Type B pancreatic cell (in vitro differentiated cells): ENCODE measurements around the gene C16orf89. TPM values are rescaled to one million over a fixed set of nuclear protein-coding genes. Genes with fewer than 3 reads are reported as not detected.
"Not testable (repeated sequence)": the region's sequence is repeated elsewhere in the genome, so short reads cannot be mapped to it uniquely, and the experiment has no call there.

Experiments used
- DNase-seq: peaks from one replicate; pipeline ENCODE4 v3.0.0; 2021; ENCODE audit warnings: mixed read lengths; ENCODE audit not compliant: unreplicated experiment; ENCODE audit errors: extremely low spot score
- H3K27ac Mint-ChIP-seq: 2 replicates; pipeline ENCODE4 v1.8.0; 2021; ENCODE audit warnings: mild to moderate bottlenecking, mixed read lengths
- H3K27me3 Mint-ChIP-seq: 2 replicates; pipeline ENCODE4 v1.8.0; 2021; ENCODE audit warnings: mixed read lengths
- H3K36me3 Mint-ChIP-seq: 2 replicates; pipeline ENCODE4 v1.8.0; 2021; ENCODE audit warnings: mixed read lengths
- H3K4me1 Mint-ChIP-seq: one replicate; pipeline ENCODE4 v1.8.0; 2021; ENCODE audit warnings: mixed read lengths; ENCODE audit not compliant: unreplicated experiment
- H3K4me3 Mint-ChIP-seq: 2 replicates; pipeline ENCODE4 v1.8.0; 2021; ENCODE audit warnings: mild to moderate bottlenecking, mixed read lengths
- H3K9me3 Mint-ChIP-seq: 2 replicates; pipeline ENCODE4 v1.8.0; 2021; ENCODE audit warnings: mixed read lengths
- total RNA-seq: library from RNA; stranded (reverse); gene quantifications from 2 replicates; pipeline ENCODE4 v1.2.1, GENCODE V29; 2021; ENCODE audit warnings: low replicate concordance
- TF ChIP-seq, protein P1 (sequence below): fragments of 200-600 bp; sonication (generic); conservative IDR thresholded peaks from 2 replicates; pipeline ENCODE4 v1.5.0; 2021; ENCODE audit warnings: antibody characterized with exemption, mild to moderate bottlenecking

The C16orf89 gene
- total RNA-seq, 1 donor from 2014 or later = 0.75 TPM

DNA sequence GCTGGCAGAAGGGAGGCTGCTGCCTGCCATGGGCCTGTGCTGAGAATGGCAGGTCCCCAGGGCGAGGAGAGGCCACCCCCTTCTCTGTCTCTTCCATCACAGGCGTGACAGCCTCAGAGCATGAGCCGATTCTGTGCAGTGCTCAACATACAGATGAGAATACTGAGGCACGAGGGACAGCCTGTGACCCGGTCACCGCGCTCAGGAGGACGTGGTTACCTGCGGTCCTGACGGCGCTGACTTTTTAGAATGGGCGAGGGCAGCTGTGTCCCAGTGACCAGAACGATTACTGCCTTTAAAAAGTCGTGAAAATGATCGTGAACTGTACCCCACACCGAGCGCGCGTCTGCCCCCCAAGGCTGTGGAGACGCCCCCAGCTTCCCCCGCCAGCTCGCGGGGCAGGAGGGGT lies 31.3 kb upstream of the C16orf89 start:
- peak overlapping the region; percentile 86 for H3K27ac Mint-ChIP-seq
- H3K36me3 Mint-ChIP-seq, H3K9me3 Mint-ChIP-seq, H3K4me1 Mint-ChIP-seq, DNase-seq, H3K27me3 Mint-ChIP-seq: not testable (repeated sequence)
- peak overlapping the region; percentile 93 for H3K4me3 Mint-ChIP-seq
- TF ChIP-seq, protein P1, sequence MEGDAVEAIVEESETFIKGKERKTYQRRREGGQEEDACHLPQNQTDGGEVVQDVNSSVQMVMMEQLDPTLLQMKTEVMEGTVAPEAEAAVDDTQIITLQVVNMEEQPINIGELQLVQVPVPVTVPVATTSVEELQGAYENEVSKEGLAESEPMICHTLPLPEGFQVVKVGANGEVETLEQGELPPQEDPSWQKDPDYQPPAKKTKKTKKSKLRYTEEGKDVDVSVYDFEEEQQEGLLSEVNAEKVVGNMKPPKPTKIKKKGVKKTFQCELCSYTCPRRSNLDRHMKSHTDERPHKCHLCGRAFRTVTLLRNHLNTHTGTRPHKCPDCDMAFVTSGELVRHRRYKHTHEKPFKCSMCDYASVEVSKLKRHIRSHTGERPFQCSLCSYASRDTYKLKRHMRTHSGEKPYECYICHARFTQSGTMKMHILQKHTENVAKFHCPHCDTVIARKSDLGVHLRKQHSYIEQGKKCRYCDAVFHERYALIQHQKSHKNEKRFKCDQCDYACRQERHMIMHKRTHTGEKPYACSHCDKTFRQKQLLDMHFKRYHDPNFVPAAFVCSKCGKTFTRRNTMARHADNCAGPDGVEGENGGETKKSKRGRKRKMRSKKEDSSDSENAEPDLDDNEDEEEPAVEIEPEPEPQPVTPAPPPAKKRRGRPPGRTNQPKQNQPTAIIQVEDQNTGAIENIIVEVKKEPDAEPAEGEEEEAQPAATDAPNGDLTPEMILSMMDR = peak; percentile 21

DNA sequence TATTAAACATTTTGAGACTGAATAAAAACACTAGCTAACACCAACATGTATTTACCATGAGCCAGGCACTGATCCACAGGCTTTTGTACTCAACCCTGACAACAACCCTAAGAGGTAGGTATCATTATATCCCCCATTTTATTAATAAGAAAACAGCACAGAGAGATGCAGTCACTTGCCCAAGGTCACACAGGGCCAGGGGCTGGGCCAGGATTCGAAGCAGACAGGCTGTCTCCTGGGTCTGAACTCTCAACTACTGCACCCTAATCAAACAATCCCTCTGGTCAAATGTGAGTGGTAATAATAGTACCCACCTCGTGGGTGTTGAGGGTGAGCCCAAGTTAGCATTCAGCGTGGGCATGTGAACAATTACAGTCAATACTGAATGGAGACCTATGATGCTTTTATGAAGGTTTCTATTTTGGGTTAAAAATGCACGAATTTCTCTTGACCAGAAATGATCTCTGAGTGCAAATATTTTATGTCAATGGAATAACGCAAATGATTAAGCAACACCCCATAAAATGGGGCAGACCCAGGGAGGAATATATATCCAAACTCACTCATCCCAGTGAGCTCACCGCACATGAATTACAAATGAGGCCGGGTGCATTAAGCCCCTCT lies 30.8 kb upstream of the C16orf89 start:
- not testable (repeated sequence) for DNase-seq, H3K36me3 Mint-ChIP-seq, H3K27me3 Mint-ChIP-seq, H3K9me3 Mint-ChIP-seq
- Mint-ChIP-seq H3K4me1 (peaks cover 11% of the 10 kb centered on the region), H3K4me3 (peak overlapping the region; percentile 93), H3K27ac (peak overlapping the region; percentile 86)

DNA sequence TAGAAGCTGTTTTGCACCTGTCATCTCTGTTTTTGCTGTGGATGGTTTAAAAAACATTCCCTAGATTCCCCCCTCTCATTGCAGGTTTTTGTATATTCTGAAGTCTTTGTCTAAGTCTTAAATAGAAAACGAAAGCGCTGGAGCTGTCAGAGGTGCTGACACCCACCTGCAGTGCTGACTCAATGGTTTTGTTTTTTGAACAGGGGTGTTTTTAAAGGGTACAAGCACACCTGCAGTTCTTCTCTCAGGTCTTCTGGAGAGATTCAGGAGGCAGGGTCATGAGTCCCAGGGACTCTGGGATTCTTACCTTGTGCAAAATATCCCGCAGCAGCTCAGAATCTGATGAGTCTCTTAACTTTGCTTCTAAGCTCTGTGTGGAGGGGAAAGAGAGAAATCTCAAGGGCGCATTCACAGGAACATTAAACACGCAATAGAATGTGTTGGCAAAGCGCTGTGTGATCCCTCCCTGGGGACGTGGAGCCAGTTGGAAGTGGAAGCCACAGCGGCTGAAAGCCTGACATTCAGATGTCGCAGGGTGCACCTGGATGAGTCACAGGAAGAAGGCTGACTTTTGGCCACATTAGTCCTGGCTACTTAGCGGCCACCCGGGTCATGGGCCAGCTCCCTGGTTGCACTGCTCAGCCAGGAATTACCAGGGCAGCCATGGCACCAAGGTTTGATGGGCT lies 29.5 kb upstream of the C16orf89 start:
- H3K9me3 Mint-ChIP-seq, H3K27ac Mint-ChIP-seq, H3K4me3 Mint-ChIP-seq, DNase-seq, H3K27me3 Mint-ChIP-seq, H3K36me3 Mint-ChIP-seq: not testable (repeated sequence)
- peaks cover 11% of the 10 kb centered on the region for H3K4me1 Mint-ChIP-seq

DNA sequence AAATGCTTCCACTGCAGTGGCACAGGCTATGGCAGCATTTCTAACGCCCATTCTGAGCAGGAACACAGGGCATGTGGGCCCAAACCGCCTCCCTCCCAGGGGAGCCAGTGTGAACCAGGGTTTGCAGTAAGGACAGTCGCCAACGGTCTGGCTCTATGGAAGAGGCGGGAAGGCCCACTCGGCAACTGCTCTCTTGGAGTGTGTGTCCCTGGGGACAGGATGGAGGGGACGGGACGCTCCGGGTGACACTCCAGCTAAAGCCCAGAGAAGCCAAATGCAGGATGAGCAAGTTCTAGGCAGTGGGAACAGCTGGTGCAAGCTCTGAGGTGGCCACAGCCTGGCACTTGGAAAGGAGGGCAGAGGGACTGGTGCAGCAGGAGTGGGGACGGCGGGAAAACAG lies 28.0 kb upstream of the C16orf89 start:
- H3K9me3 Mint-ChIP-seq, H3K27ac Mint-ChIP-seq, H3K4me3 Mint-ChIP-seq, DNase-seq, H3K27me3 Mint-ChIP-seq, H3K36me3 Mint-ChIP-seq: not testable (repeated sequence)
- H3K4me1 Mint-ChIP-seq = peaks cover 11% of the 10 kb centered on the region

DNA sequence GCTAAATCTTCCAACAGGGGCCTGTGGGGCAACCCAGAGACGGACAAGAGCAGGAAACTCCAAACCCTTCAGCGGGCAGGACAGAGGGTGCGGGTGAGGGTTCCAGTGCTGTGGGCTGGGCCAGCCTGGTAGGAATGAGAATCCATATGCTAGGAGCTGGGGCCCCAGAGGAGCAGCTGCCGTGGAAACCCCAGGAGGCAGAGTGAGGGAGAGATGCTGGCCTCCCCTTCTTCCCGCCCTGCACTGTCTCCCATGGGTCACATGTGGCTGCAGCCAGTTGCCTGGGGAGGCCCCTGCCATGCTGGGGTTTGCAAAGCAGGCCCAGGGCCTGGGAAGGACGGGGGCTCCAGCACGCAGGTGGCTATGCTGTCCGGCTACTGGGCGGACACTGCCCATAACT lies 27.3 kb upstream of the C16orf89 start:
- not testable (repeated sequence) for H3K27ac Mint-ChIP-seq, H3K9me3 Mint-ChIP-seq, H3K27me3 Mint-ChIP-seq, H3K36me3 Mint-ChIP-seq, H3K4me3 Mint-ChIP-seq, DNase-seq
- H3K4me1 Mint-ChIP-seq = peaks cover 11% of the 10 kb centered on the region

DNA sequence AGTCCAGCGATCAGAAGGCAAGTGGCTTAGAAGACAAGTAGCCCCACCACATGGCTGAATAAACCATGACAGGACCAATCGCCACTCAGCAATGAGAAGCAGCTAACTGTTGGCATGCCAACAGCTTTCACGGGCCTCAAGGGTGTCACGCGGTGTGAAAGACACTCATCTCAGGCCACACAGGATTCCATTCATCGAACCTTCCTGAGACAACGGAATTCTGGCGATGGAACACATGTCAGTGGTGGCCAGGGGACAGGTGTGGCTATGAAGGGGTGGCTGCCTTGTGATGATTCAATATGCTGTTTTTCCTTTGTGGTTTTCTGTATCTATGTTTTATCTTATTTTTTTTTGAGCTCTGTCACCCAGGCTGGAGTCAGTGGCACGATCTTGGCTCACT lies 24.8 kb upstream of the C16orf89 start:
- H3K36me3 Mint-ChIP-seq, H3K9me3 Mint-ChIP-seq, H3K27me3 Mint-ChIP-seq, DNase-seq, H3K4me3 Mint-ChIP-seq, H3K4me1 Mint-ChIP-seq, H3K27ac Mint-ChIP-seq: not testable (repeated sequence)

DNA sequence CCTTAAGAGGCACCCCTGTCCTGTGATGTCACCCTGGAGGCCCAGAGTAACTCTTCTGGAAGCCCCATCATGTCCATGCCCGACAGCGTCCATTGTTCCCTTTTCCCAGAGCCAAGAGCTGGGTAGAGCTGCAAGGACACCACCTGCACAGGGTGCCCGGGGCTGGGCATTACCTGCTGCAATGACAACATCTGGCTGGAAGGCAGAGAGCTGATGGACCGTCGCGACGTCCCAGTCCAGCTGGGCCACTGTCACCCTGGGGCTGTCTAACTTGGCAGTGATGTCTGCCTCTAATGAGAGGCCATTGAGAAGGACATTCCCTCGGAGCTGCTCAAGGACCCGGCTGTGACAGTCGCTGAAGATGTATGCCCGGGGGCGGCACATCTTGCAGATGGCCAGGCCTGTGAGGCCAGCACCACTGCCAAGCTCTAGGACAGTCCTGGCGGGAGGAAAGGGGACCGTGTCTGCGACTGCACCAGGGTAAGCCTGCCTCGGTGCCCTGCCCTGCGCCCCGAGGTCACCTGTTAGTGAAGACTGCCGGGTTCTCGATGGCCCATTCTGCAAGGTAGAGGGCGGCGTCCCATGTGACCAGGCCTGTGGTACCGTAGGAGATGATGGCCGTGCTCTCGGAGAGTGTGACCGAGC lies 24.3 kb upstream of the C16orf89 start:
- not testable (repeated sequence) for H3K36me3 Mint-ChIP-seq, DNase-seq, H3K4me1 Mint-ChIP-seq, H3K27ac Mint-ChIP-seq, H3K4me3 Mint-ChIP-seq, H3K9me3 Mint-ChIP-seq, H3K27me3 Mint-ChIP-seq

DNA sequence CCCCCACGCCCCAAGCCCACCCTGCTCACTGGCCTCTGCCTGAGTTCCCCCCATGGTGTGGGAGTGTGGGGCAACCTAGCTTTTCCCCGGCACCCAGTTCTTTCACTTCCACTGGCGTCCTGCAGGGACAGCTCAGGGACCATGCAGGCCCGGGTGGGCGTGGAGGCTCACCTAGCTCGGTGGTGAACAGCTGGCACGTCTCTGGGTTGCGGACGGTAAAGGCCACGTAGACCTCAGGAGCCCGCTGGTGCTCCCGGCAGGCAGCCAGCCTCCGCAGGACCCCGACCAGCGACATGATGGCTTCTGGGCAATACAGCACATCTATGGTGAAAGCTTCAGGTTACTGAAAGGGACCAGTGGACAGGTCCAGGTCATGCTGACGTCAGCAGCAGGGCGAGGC lies 23.2 kb upstream of the C16orf89 start:
- not testable (repeated sequence) for H3K4me3 Mint-ChIP-seq, H3K27me3 Mint-ChIP-seq, DNase-seq, H3K36me3 Mint-ChIP-seq, H3K4me1 Mint-ChIP-seq, H3K9me3 Mint-ChIP-seq, H3K27ac Mint-ChIP-seq

DNA sequence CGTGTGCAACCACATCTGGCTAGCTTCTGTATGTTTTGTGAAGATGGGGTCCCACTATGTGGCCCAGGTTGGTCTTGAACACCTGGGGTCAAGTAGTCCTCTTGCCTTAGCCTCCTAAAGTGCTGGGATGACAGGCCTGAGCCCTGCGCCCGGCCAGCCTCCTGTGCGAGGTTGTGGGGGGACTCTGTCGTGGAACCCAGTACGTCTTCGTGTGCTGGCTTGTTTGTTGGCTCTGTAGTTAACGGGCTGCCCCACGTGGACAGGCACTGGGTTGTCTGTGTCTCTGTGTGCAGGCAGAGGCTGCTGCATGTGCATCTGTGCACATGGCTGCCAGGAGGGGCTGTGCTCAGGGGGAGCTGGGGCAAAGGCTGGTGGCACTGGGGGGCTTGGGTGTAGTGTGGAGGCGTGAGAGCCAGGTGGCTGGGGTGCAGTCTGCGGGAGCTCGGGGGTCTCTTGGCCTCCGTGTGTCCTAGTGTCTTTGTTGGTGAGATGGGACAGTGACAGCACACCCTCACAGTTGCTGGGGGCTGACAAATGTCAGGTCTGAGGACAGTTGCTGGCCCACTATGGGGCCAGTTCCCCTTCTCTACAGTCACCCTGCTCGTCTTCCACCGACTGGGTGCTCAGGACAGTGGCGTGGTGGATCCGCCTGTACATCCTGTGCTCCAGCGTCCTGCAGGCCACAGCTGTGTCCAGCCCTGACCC lies 22.5 kb upstream of the C16orf89 start:
- H3K27me3 Mint-ChIP-seq, H3K27ac Mint-ChIP-seq, H3K36me3 Mint-ChIP-seq, H3K4me1 Mint-ChIP-seq, DNase-seq, H3K4me3 Mint-ChIP-seq, H3K9me3 Mint-ChIP-seq: not testable (repeated sequence)

DNA sequence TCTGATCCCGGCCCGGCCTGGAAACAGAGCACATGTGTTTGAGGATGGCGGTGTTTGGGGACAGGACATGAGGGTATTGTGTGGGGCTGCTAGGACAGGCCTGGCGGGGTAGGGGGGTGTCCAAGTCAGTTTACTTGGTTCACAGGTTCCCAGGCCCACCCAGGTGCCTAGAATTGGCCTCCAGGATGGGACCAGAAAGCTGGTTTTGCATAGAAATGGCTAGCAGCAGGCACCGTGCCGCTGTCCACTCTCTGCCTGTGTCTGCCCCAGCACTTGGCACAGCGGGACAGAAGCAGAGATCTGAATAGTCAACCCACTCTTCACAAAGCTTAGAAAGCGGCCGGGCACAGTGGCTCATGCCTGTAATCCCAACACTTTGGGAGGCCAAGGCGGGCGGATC lies 20.0 kb upstream of the C16orf89 start:
- H3K9me3 Mint-ChIP-seq, H3K27me3 Mint-ChIP-seq, H3K4me1 Mint-ChIP-seq, H3K36me3 Mint-ChIP-seq, H3K4me3 Mint-ChIP-seq, H3K27ac Mint-ChIP-seq, DNase-seq: not testable (repeated sequence)
